T-helper 1 cell (primary cell): ENCODE results near the gene PGM2L1.
"Not testable (repeated sequence)": the region's sequence is repeated elsewhere in the genome, so short reads cannot be mapped to it uniquely, and the experiment has no call there.

Source experiments
- DNase-seq, 5 donors: peaks; one replicate each; pipeline ENCODE4 v3.0.0-alpha.2; 2012 to 2020

The PGM2L1 gene

DNA sequence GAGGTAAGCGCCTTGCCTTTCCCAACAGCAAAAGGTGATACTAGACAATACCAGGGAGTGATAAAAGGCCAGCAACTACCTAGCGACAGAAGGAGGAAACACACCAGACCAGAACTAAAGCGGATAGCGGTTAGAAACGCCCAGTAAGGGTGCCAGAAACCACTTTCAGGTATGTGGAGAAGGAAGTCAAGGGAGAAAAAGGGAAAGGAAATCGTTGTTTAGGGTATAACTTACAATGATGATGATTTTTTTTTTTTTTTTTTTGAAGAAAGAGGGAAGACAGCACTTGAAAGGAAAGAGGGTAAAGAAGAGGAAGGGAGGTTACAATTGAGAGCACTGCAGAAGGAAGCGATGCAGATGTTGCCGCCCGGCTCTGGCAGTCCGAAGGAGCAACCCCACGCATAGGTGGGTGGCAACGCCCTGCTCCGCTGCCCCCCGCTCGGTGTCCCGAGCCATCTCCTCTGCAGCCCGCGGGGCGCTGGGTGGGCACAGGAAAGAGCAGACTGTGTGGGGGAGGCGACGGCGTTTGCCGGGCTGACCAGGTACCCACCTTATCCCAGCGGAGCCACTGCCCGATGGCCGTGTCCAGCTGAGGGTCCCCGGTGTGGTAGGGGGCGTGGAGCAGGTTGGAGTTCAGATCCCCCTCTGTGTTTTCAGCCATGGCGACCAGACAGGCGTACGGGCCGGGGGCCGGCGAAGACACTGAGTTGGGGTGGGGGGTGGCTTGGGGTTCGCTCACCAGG lies 561 bp downstream of the PGM2L1 start:
- DNase-seq, result peak in 4 of 5 donors; percentile 27 to 60 (median 38)

DNA sequence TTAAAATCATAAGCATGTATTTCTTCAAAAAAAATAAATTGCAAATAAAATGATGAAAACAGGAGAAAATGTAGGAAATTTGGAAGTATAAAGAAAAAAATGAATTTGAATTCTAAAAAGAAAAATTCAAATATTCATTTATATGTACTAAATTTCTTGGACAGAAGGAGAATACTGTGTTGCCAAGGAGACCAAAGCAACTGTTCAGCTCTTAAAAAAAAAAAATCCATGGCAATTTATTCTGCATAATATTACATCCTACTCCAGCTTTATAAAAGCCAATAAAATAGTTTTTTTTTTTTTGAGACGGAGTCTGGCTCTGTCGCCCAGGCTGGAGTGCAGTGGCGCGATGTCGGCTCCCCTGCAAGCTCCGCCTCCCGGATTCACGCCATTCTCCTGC lies 6.0 kb downstream of the PGM2L1 start:
- no peak for DNase-seq

DNA sequence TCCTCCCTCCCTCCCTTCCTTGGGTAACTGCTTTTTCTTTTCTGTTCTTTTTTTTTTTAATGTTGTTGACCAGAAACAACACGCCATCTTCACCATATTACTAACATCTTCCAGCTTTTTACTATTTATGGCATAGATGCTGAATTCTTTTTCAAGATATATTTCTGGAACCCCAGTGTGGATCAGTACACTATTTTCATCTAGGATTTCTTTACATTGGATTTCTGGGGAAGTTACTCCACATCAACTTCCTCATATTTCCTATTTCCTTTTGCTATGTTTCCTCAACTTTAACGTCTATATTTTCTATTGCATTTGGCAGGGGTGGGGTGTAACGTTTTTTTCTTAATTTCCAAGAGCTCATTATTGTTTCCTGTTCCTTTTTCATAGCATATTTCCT lies 7.0 kb downstream of the PGM2L1 start:
- no peak for DNase-seq

DNA sequence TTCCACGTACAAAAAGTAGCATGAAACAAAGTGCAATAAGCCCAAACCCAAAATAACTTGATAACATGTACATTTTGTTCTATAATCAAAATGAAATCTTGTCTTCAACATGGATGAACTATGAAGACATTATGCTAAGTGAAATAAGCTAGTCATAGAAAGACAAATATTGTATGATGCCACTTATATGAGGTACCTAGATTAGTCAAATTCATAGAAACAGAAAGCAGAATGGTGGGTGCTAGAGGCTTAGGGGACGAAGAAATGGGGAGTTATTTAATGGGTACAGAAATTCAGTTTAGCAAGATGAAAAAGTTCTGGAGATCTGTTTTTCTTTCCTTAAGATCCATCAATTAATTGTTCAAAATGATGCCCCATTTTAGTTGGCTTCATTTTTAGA lies 7.5 kb downstream of the PGM2L1 start:
- peak in 1 of 5 donors; percentile 27 for DNase-seq

DNA sequence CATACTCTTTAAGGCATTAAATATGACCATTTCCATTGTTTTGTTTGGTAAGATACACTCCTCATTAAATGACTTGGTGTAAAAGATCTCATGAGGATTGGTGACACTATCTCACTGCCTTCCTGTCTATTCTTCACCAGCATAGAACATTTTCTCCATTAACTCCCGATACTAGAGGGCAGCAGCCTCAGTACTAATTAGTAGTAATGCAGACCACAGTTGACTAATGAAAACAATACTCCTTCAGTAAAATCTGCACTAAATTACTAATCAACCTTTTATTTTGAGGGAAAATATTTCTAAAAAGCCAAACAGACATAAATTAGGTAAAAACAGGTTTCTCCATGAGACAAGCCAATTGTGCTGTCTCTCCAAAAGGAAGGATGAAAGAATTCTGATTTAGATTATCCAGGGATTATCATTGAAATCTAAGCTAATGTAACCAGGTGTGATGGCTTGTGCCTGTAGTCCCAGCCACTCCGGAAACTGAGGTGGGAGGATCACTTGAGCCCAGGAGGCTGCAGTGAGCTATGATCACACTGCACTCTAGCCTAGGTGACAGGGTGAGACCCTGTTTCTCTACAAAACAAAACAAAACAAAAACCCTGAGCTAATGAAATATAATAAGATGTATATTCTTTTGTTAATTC lies 9.4 kb downstream of the PGM2L1 start:
- DNase-seq, result peak in 4 of 5 donors; percentile 36 to 68 (median 52)

DNA sequence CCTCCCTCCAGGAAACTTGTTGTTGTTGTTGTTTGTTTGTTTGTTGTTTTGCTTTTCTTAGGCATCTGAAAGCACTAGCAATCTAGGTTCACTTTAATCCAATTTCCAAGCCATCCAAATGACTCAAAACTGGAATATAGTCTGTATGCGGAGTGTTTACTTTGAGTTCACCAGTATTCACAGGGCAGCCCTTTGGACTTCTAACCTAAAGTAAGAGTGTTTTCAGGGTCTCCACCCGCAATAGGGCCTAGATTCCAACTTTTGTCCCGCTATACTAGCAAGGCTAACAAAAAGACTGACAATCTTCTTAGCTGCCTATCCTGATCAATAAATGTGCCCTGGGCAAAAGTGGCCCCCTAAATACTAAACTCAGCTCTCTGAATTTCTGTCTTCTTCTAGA lies 13.6 kb downstream of the PGM2L1 start:
- DNase-seq, result no peak

DNA sequence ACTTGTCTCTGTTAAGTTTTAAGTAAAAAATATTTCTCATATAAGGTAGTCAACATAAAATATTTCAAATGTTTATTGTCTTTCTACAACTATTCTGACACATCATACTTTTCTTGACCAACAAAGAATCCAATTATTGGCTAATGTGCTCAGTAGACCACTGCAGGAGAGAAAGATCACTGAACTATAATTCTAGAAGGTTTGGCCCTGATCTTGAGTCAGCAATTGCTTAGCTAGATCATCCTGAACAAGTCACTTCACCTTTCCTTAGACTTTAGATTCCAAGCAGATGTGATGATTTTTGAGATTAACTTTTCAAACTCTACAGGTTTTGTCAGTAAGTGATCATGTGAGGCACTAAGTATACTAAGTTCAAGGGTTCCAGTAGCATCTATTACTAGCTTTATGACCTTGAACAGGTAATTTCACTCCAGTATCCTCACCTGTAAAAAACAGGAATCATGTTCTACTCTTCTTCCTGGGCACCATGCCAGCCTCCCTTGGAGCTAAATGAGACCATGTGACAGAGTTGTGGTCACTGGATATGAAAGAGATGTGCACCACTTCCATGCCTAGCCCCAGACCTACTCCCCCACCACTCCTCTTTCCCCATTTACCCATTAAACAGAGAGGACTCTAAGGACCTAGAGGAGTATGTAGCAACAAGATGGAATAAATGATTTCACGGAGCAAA lies 17.3 kb downstream of the PGM2L1 start:
- no peak for DNase-seq

DNA sequence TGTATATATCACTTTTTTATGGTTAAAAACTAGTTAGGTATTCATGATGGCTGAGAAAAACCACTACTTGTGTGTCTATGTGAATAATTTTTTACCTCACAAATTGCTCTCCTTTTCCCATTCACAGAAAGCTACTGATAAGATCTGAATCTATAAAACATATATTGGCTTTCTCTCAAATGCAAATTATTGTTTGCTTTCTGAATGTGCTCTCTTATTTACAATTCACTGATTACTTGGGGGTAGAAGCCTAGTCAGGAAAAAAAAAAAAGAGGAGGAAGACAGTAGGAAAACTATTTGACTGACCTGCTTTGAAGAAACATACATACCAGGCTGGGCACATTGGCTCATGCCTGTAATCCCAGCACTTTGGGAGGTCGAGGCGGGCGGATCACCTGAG lies 20.5 kb downstream of the PGM2L1 start:
- DNase-seq, result no peak

DNA sequence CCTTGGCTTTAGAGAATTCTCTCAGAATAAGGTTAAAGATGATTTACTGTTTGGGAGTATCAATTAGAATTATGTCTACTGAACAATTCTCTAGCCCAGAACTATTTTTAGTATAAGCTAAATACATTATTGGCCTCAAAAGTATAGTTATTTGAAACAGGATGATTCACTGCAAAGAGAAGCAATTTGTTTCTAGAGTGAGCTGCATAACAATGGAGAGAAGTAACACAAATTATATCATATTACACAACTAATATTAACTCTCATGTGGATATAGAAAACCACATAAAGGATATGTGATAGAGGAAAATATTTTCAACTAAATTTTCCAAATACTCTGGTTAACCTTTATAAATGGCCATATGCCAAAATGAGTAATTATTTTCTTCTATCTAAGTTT lies 24.9 kb downstream of the PGM2L1 start:
- no peak for DNase-seq

DNA sequence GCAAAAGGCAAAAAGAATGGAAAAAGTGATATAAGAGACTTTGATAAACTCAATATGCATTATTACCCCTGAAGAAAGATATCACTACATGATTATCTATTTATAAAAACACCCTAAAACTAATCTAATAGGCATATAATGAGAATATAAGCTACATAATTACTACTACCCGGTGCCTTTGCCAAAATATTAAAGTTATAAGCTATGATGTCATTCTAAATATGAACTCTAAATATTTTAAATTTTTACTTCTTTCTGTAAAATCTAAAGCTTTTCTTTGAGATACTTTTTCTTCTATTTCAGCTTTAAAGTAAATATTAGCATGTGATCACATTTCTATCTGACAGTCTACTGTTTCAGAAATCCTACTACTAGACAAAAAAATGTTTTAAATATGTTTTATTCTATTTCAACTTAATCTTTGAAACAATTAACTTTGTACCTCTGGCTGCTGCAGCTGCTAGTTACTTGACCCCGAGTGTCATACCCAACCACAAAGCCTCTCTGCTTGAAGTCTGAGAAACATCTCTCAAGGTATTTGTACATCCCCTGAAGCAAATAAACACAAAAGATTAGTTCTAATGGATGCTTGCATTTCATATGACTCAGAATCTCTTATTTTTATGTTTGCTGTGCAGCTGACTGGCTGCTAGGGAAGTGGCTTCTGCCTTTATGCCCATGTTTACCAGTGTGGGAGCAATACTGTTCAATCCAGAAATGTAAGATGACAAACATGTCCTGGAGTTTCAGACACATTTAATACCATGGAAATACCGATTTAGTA lies 26.8 kb downstream of the PGM2L1 start:
- no peak for DNase-seq

DNA sequence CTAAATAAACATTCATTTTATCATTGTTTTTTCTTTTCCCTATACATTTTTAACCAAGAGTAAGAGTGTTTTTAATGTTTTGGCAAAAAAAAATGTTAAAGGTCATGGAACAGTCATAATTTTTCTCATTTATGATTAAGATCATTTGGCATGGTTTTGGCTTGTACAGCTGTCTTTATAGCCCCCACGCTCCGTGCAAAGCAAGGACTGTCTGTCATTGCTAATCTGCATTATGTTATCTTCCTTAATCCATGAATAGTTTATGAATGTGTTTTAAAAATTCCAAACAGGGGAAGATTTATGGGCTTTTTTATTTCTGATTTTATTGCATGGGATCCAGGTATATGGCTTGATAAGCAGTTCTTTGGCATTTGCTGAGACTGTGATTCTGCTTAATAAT lies 28.1 kb downstream of the PGM2L1 start:
- no peak for DNase-seq

DNA sequence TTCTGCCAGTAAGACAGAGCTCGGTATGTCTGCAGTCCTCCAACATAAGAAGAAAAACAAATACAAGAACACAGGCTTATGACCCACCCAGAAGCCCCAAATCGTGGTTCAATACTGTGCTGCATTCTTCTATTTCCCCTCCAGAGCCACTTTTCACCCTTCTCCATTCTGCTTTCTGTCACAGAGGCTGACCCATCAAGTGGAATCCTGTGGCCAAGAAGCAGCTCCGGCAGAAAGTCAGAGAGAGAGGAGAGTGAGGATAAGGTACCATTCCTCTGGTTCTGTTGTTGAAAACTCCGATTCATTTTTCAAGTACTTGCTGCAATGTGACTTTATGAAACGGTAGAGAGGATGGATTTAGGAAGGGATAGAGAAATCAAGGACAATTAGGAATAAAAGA lies 30.4 kb downstream of the PGM2L1 start:
- no peak for DNase-seq

DNA sequence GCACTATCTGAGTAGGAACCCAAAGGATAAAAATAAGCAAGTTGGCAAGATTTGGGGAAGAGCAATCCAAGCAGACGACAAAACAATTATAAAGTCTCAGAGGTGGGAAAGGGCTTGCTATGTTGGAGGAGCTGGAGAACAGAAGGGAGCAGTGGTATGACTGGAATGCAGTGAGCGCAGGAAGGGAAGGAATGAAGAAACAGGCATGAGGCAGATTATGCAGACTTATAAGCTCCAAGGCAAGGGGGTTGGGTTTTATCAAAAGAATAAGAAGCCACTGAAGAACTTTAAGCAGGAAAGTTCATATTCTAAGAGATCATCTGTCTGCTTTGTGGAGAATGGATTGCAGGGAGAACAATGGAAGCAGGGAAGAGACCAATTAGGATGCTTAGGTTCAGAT lies 31.7 kb downstream of the PGM2L1 start:
- no peak for DNase-seq

DNA sequence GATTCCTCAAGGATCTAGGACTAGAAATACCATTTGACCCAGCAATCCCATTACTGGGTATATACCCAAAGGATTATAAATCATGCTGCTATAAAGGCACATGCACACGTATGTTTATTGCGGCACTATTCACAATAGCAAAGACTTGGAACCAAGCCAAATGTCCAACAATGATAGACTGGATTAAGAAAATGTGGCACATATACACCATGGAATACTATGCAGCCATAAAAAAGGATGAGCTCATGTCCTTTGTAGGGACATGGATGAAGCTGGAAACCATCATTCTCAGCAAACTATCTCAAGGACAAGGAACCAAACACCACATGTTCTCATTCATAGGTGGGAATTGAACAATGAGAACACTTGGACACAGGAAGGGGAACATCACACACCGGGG lies 32.4 kb downstream of the PGM2L1 start:
- DNase-seq, result not testable (repeated sequence)

DNA sequence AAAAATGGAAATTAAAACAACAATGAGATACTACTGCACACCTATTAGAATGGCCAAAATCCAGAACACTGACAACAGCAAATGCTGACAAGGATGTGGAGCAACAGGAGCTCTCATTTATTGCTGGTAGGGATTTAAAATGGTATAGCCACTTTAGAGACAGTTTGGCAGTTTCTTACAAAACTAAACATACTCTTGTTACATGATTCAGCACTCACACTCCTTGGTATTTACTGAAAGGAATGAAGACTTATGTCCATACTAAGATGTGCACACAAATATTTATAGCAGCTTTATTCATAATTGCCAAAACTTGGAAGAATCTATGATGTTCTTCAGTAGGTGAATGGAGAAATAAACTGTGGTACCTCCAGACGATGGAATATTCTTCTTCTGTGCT lies 40.8 kb downstream of the PGM2L1 start:
- no peak for DNase-seq

DNA sequence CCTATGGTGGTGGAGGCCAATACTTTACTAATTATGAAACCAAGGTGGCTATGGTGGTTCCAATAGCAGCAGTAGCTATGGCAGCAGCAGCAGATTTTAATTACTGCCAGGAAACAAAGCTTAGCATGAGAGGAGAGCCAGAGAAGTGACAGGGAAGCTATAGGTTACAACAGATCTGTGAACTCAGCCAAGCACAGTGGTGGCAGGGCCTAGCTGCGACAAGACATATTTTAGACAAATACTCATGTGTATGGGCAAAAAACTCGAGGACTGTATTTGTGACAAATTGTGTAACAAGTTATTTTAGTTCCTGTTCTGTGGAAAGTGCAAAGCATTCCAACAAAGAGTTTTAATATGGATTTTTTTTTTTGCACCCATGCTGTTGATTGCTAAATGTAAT lies 42.6 kb downstream of the PGM2L1 start:
- no peak for DNase-seq

DNA sequence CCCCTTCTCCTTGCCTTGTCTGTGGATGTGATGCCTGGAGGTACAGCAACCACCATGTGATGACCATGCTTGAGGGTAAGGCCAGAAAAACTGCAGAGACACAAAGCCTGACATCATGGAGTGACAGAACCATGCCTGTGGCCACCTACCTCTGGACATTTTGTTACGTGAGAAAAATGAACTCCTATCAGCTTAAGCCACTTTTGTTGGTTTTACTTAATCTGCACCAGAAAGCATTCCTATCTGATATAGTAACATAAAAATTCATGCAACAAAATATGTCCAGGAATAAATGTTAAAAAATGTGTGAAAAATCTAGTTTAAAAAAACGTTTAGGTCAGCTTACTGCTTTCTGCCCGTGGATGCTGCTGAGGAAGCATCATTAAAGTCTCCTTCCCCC lies 44.2 kb downstream of the PGM2L1 start:
- no peak for DNase-seq

DNA sequence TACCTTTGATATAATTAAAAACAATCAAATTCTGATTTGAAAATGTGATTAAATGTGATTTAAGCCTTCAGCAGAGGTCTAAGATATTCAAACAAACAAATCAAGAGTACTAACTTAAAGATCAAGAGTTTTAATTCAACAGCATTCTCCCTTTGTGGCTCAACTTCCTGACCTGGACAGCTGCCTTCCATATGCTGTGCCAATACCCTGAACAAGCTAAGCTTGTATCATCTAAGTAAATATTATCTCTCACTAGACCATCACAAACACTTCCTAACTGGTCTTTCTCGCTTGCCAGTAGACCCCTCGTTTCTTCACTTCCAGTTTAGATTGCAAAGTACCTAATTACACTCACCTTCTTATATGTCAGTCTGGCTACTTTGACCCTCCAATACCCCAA lies 50.9 kb downstream of the PGM2L1 start:
- DNase-seq, result no peak

DNA sequence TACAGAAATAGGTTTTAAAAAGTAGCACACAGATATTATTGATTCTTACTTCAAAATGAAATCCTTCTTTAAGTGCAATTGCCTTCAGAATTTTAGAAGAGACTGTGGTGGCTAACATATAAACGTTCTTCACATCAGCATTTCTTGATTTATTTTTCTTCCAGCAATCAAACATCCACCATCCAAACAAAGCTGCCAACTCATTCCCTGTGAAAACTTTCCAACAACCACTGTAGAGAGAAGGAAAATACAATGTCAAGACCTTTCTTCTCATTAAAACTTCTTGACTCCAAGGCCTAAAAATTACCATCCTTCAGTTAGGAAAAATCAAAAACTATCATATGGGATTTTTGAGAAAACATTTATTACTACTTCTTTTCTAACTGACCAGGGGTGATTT lies 52.8 kb downstream of the PGM2L1 start:
- DNase-seq, result no peak

DNA sequence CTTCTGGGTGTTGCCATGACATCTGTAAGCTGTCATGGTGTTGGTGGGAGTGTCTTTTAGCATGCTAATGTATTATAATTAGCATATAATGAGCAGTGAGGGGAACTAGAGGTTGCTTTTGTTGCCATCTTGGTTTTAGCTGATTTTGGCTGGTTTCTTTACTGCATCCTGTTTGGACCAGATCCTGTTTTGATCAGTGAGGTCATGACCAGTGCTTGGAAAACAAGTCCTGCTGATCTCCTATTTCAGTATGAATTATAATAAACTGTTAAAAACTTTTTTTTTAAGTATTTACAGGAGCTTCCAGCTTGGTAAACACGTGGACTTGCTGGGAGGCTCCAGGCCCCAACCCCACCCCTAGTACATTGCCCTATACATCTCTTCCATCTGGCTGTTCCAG lies 56.3 kb downstream of the PGM2L1 start:
- no peak for DNase-seq

DNA sequence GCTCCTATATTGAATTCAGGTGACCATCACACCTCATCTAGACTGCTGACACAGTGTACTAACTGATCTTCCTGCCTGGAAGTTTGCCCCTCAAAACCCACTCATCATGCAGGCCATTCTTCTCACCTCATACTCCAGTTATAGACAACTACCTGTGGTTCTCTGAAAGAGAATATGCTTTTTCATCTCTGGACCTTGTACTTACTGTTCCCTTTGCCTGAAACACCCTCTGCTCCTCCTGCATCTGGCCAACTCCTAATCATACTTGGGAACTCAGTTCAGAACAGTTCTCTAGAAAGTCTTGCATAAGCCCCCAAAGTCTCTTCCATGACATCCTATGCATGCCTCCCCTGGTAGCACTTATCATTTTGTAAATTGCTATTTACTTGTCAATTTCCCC lies 58.6 kb downstream of the PGM2L1 start:
- no peak for DNase-seq

DNA sequence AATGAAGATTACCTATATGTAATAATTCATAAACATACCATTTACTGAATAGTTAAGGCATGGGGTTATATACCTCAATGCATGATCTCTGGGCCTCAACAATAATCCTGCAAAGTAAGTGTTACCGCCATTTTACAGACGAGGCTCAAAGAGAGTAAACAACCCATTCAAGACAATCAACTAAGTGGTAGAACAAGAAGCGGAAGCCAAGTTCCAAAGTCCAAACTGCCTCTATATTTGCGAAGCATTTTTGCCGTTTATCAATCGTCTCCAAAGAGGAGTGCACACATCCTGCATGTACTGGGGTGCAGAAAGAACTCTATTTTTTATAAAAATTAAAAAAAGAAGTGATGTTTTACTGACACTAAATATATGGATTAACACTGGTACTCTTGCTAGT lies 59.3 kb downstream of the PGM2L1 start:
- no peak for DNase-seq

DNA sequence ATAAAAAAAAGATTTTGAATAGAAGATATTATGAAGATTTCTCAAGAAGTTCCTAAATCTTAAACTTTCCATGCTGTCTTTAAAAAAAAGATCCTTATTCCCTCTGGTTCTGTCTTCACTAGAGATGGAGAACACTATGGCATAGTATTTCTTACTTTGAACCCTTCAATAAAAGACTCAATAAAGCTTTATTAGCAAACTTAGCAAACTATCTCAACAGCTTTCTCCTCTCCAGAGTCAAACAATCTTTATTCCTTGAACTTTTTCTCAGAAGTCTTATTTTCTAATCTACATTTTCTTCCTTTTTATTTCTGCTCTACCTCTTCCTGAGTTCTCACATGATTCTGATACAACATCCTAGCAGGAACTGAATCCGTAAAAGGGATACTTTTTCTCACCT lies 65.0 kb downstream of the PGM2L1 start:
- DNase-seq, result no peak
